Measurements from ENCODE around the gene FAM53B. TPM values are rescaled to one million over a fixed set of nuclear protein-coding genes. Genes with fewer than 3 reads are reported as not detected.

Gene FAM53B
- total RNA-seq, 1 experiment from 2014 or later, result 21.4 TPM

GRCh38 chr10:124713679-124714255 lies 30.4 kb downstream of the FAM53B start:
- no peak for DNase-seq (ENCODE audit: low spot score)
- in situ Hi-C loops (cut with HindIII; ENCODE audit: low sequenced_read_pairs), result no loop called here

GRCh38 chr10:124712704-124713407 lies 31.3 kb downstream of the FAM53B start:
- in situ Hi-C loops (cut with HindIII; ENCODE audit: low sequenced_read_pairs), result no loop called here
- DNase-seq (ENCODE audit: low spot score), result no peak

DNA sequence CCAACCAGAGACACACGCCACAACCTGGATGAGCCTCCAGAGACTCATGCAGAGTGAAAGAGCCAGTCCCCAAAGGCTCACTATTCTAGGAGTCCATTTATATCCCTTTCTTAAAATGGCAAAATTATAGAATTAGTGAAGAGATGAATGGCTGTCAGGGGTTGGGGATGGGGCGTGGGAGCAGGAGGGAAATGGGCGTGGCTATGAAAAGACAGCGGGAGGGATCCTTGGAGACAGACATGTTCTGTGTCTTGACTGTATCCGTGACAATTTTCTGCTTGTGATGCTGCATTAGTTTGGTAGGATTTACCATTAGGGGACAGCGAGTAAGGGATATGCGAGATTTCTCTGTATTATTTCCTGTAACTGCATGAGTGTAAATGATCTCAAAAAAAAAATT lies 33.0 kb downstream of the FAM53B start:
- in situ Hi-C loops (cut with HindIII; ENCODE audit: low sequenced_read_pairs), result no loop called here

GRCh38 chr10:124710266-124710881 lies 33.8 kb downstream of the FAM53B start:
- DNase-seq (ENCODE audit: low spot score), result no peak
- in situ Hi-C loops (cut with HindIII; ENCODE audit: low sequenced_read_pairs), result no loop called here

More for the DNA sequence above, 33.0 kb downstream of the FAM53B start:
- no peak for DNase-seq (ENCODE audit: low spot score)

- in situ Hi-C loops (cut with HindIII; ENCODE audit: low sequenced_read_pairs), result no loop called here
- DNase-seq (ENCODE audit: low spot score), result no peak
Observed at GRCh38 chr10:124709861-124710260, 34.3 kb downstream of the FAM53B start.

DNA sequence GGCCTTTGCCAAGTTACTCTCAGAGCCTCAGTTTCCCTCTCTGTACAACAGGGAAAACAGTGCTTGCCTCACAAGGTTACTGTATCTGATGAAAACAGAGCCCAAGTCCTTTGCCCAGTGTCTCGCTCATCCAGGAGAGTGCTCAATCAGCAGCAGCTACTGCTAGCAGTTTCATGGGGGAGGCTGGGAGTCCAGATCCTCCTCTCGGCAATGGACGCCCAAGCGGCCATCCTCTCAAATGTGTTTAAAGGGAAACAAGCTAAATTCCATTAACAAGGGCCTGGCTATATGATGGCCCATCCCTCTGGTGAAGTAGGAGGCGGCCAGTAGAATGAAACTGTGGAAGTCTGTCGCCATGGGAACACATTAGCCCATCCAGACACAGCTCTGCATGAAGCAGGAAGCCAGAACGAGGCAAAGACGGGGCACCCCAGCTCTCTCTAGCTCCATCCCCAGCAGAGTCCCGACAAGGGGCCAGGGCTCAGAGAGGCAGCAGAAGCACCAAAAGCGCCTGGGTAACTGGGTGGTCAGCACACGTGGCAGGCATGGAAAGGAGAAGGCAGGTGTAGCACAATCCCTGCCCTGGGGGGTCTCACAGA lies 35.2 kb downstream of the FAM53B start:
- DNase-seq (ENCODE audit: low spot score), result peak; percentile 59
- in situ Hi-C loops (cut with HindIII; ENCODE audit: low sequenced_read_pairs), result no loop called here

DNA sequence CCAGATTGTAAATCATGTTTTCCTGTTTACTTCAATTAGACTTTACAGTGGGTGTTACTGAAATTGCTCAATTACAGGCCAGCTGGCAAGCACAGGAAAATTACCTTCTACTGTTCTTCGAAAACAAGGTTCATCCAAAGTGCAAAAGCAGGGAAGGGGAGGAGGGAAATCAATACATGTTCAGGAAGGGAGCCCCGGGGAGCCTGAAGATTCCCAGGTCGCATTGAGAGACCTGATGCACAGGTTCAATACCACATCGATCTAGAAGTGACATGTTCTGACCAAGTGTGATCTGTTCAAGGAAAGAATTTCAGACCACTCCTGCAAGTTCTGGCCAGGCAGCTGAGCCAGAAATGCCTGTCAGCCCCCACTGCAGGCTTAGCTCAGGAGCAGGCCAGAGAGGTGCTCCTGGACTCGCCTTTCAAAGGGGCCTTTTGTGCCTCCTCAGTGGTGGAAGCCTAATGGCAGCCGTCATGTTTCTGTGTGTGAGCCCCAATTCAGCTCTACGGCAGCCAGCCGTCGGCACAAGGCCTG lies 35.9 kb downstream of the FAM53B start:
- in situ Hi-C loops (cut with HindIII; ENCODE audit: low sequenced_read_pairs), result no loop called here
- no peak for DNase-seq (ENCODE audit: low spot score)

DNA sequence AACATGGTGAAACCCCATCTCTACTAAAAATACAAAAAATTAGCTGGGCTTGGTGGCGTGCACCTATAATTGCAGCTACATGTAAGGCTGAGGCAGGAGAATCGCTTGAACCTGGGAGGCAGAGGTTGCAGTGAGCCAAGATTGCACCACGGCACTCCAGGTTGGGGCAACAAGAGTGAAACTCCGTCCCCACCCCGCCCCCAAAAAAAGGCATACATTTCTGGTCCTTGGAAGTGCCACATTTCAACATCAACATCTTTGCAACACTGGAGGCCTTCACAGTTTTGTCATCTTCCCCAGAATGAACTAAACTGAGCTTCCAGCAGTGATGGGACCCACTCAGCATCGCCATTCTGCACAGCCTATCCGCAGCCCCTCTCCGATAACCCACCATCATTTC lies 36.6 kb downstream of the FAM53B start:
- in situ Hi-C loops (cut with HindIII; ENCODE audit: low sequenced_read_pairs), result no loop called here

GRCh38 chr10:124707144-124707467 lies 37.1 kb downstream of the FAM53B start:
- in situ Hi-C loops (cut with HindIII; ENCODE audit: low sequenced_read_pairs), result no loop called here
- no peak for DNase-seq (ENCODE audit: low spot score)

More for the DNA sequence above, 36.6 kb downstream of the FAM53B start:
- no peak for DNase-seq (ENCODE audit: low spot score)

DNA sequence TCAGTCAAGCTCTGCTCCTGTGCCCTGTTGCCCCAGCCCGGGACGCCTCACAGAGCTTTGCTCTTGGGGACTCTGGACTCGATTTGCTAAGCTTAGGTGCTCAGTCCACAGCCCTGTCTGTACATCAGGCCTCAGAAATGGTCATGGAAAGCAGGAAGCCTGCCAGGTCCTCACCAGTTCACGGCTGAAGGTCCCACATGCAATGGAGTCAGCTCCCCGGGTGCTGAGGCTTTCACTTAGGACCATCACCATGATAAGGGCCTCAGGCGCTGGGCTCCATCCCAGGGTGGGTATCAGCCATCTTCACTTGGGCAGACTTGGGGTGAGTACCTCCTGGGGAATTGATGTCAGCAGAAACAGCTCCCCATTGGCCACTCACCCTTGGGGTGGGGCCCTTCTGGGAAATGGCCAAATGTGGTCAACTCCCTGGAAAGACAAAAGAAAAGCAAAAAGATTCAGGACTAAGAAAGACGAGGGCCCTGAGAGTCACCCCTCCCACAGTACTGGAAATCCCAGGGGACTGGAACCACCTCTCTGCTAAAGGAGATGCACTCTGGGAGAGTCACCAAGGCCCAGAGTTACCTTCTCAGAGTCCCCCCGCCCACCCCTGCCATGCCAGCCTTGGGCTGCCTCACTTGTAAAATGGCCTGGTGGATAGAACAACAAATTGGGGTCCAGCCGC lies 37.6 kb downstream of the FAM53B start:
- in situ Hi-C loops (cut with HindIII; ENCODE audit: low sequenced_read_pairs), result no loop called here
- no peak for DNase-seq (ENCODE audit: low spot score)

GRCh38 chr10:124705817-124706461 lies 38.2 kb downstream of the FAM53B start:
- in situ Hi-C loops (cut with HindIII; ENCODE audit: low sequenced_read_pairs), result no loop called here
- DNase-seq (ENCODE audit: low spot score), result no peak

GRCh38 chr10:124705381-124705740 lies 38.8 kb downstream of the FAM53B start:
- DNase-seq (ENCODE audit: low spot score), result no peak
- in situ Hi-C loops (cut with HindIII; ENCODE audit: low sequenced_read_pairs), result no loop called here

- DNase-seq (ENCODE audit: low spot score), result no peak
- in situ Hi-C loops (cut with HindIII; ENCODE audit: low sequenced_read_pairs), result no loop called here
Observed at GRCh38 chr10:124704428-124705380, 39.5 kb downstream of the FAM53B start.

GRCh38 chr10:124703778-124704427 lies 40.3 kb downstream of the FAM53B start:
- peak; percentile 72 for DNase-seq (ENCODE audit: low spot score)
- in situ Hi-C loops (cut with HindIII; ENCODE audit: low sequenced_read_pairs), result no loop called here

DNA sequence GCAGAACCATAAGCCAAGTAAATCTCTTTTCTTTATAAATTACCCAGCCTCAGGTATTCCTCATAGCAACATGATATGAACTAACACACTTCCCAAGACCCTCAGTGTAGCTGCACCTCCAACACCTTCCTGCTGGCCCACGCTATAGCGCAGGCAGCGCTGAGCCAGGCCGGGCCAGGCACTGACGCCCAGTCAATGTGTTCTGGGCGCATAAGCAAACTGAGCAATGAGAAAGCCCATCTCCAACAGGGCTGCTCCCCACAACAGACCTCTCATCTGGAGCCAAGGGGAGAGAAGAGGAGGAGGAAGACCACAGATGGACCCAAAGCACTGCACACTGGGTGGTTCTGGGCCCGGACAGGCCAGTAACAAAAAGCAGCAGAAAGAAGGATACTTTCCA lies 40.8 kb downstream of the FAM53B start:
- in situ Hi-C loops (cut with HindIII; ENCODE audit: low sequenced_read_pairs), result no loop called here
- DNase-seq (ENCODE audit: low spot score), result no peak

DNA sequence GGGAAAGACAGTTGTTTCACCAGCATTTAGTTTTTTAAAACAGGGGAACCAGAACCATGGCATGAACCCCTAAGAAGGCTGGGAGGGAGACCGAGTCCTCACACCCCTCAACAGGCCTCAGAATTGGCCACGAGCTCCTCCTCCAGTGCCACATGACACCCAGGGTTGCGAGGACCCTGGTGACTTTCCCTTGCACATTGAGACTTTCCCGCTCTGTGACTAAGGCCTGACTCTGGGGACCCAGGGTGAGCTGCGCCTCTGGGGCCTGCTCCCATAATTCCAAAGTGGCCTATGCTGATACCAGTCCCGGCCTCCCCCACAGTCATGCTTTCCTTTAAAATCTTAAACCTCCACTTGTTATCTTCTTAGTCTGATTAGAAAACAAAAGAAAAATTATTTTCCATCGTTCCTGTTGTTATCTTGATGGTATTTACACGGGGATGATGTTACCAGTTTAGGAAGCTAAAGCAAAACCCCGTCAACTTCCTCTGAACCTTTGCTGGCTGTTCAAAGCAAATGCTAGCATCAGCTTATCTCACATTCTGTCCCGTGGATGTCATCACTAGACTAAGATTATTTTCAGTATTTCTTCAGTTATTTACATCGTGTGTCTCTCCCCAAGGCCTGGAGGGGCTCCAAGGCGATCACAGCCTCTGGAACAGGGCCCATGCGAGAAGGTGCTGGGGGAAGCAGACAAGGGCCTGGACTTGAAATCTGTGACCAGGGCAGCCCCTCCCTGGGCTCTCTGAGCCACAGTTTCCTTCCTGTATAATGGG lies 42.1 kb downstream of the FAM53B start:
- in situ Hi-C loops (cut with HindIII; ENCODE audit: low sequenced_read_pairs), result no loop called here
- no peak for DNase-seq (ENCODE audit: low spot score)

DNA sequence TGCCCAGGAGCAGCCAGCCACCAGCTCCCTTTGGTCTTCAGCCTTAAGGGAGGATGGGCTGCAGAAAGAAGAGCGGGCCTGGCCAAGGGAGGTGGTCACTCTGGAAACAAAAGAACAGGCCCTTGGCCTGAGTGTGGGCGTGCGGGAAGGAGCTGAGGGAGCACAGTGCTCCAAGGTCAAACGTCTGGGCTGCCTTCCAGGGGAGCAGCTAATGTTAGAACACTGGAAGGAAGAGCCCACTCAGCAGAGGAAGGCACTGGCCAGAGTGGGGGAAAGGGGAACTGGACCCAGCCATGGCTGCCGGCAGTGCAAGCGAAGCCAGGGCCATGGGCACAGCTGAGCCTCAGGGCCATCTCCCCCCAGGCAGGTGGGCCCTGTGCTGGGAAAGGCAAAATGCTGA lies 42.7 kb downstream of the FAM53B start:
- in situ Hi-C loops (cut with HindIII; ENCODE audit: low sequenced_read_pairs), result no loop called here

More for the DNA sequence above, 42.7 kb downstream of the FAM53B start:
- DNase-seq (ENCODE audit: low spot score), result no peak

Measured in G401 (cell line).